Measurements from ENCODE around the gene SENP5.
A peak's percentile ranks its signal among the peaks of the same experiment; 100 is the strongest.
"Not testable (repeated sequence)": the region's sequence is repeated elsewhere in the genome, so short reads cannot be mapped to it uniquely, and the experiment has no call there.

Gene SENP5

GRCh38 chr3:196867507-196868296 lies at the start of gene SENP5:
Gene SENP5, plus strand, starts transcription at chr3:196867920. Its CDS starts 17,262 bp downstream, at chr3:196885182.
- peak; percentile 94 for DNase-seq

GRCh38 chr3:196821806-196822355 lies 45.8 kb upstream of the SENP5 start:
- no peak for DNase-seq

GRCh38 chr3:196829651-196830050 lies 38.1 kb upstream of the SENP5 start:
- DNase-seq = not testable (repeated sequence)

- DNase-seq = no peak
These were observed 32.6 kb upstream of the SENP5 start for GRCh38 chr3:196835086-196835485.

GRCh38 chr3:196836626-196837025 lies 31.1 kb upstream of the SENP5 start:
- DNase-seq = not testable (repeated sequence)

GRCh38 chr3:196837819-196838420 lies 29.8 kb upstream of the SENP5 start:
- peak; percentile 44 for DNase-seq

GRCh38 chr3:196839351-196839750 lies 28.4 kb upstream of the SENP5 start:
- not testable (repeated sequence) for DNase-seq

GRCh38 chr3:196842567-196843434 lies 24.9 kb upstream of the SENP5 start:
- DNase-seq = no peak

- DNase-seq = no peak
These were observed 24.1 kb upstream of the SENP5 start for GRCh38 chr3:196843435-196844110.

GRCh38 chr3:196844235-196845219 lies 23.2 kb upstream of the SENP5 start:
- DNase-seq = not testable (repeated sequence)

- DNase-seq = not testable (repeated sequence)
These were observed 19.3 kb upstream of the SENP5 start for GRCh38 chr3:196848375-196848774.

- DNase-seq = no peak
These were observed 18.5 kb upstream of the SENP5 start for GRCh38 chr3:196849180-196849741.

GRCh38 chr3:196863000-196863399 lies 4.7 kb upstream of the SENP5 start:
- not testable (repeated sequence) for DNase-seq

GRCh38 chr3:196867155-196867506 lies 589 bp upstream of the SENP5 start:
- no peak for DNase-seq

- no peak for DNase-seq
These were observed 559 bp downstream of the SENP5 start for GRCh38 chr3:196868297-196868661.

- no peak for DNase-seq
These were observed 4.6 kb downstream of the SENP5 start for GRCh38 chr3:196872316-196872715.

- not testable (repeated sequence) for DNase-seq
These were observed 6.9 kb downstream of the SENP5 start for GRCh38 chr3:196874511-196875094.

GRCh38 chr3:196875258-196875657 lies 7.5 kb downstream of the SENP5 start:
- no peak for DNase-seq

- no peak for DNase-seq
These were observed 15.6 kb downstream of the SENP5 start for GRCh38 chr3:196883361-196883760.

- DNase-seq = no peak
These were observed 18.4 kb downstream of the SENP5 start for GRCh38 chr3:196886144-196886543.
